GM18861 (cell line): ENCODE data around the gene RPS8.
A peak's percentile ranks its signal among the peaks of the same experiment; 100 is the strongest.
"Not testable (repeated sequence)": the region's sequence is repeated elsewhere in the genome, so short reads cannot be mapped to it uniquely, and the experiment has no call there.

Experiments
- ATAC-seq: cut with Tn5 transposase; IDR thresholded peaks from one replicate; pipeline ENCODE4 v1.9.1; 2021; ENCODE audit not compliant: unreplicated experiment

RPS8 gene

DNA sequence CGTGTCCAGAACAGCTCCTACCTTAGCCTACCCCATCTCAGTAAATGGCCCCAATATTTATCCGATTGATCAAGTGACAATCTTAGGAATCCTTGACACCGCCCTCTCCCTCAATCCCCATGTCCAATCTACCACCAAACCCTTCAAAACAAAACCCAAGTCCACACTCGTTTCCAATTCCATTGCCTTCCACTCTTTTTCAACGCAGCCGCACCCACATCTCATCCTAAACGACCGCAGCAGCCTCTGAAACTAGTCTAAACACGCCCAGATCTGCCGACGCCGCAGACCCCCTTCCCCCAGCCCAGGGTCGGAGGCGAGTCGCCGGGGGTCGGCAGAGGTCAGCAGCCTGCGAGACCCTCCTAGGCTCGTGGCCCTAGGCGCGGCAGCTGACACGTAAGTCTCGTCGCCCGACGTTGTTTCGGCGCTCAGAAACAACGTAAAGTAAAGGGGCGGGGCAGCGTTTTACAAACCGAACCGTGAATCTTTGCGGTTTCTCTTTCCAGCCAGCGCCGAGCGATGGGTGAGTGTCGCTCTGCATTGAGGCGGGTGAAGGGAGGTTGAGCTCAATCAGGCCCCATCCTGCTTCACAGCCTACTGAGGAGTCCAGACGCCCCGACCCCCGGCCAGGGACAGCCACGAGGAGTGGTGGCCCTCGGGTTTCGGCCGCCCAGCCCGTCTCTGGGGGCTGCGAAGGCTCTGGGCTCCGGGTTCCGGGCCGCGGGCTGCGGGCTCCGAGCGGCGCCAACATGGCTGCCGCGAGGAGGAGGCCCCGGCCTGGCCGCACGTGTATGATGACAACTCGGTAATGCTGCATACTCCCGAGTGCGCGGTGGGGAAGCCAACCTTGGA is at the start of gene RPS8:
Gene RPS8, plus strand, starts transcription at position 463 of the 852 bp plus-strand sequence. Its CDS starts 57 bp downstream, at position 520.
- ATAC-seq = peak; percentile 69

DNA sequence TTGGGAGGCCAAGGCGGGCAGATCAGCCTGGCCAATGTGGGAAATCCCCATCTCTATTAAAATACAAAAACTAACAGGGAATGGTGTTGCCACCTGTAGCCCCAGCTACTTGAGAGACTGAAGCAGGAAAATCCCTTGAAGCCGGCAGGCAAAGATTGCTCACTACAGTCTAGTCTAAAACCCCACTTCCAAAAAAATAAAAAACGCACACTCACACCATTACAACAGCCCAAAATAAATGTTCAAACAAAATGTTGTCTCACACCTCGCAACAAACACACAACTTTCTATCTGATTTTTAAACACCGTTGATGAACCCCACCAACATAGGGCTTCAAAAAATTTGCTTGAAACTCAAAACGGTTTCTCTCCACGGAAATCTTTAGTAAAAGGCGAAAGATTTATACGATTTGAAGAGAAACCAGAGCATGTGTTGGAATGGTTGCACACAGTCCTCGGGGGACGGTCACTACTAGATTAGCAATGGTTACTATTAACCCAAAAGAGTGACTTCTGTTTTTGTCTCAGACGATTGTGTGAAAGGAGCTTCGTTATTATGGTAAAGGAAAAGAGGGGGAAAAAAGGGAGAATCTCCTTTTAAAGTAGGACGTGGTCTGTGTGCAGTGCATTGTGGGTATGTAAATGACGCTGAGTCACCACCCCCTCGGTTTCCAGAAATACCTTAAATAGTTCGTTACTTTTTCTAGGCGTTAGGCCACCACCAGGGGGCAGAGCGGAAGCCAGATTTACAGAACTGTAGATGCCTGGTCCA is 44.4 kb upstream of the RPS8 start, which contains the start of gene RNU5D-1:
Gene RNU5D-1, minus strand, starts transcription at position 430 of the 772 bp plus-strand sequence.
- peak; percentile 51 for ATAC-seq

DNA sequence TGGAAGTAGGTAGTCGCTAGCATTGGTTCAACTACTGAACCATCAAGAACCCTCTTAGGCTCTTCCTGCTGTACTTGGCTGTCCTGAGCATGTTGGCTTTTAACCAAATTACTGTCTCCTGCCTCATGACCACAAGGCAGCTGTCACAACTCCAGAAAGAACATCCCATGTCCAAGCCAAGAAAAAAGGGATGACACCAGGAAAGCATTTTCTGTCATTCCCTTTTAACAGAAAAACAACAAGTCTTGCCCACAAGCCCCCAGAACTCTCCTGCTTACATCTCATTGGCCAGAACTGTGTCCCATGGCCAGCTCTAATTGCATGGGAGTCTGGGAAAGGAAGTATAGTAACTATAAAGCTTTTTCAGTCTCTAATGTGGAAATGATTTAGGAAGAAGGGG is 42.0 kb upstream of the RPS8 start:
- ATAC-seq = no peak

DNA sequence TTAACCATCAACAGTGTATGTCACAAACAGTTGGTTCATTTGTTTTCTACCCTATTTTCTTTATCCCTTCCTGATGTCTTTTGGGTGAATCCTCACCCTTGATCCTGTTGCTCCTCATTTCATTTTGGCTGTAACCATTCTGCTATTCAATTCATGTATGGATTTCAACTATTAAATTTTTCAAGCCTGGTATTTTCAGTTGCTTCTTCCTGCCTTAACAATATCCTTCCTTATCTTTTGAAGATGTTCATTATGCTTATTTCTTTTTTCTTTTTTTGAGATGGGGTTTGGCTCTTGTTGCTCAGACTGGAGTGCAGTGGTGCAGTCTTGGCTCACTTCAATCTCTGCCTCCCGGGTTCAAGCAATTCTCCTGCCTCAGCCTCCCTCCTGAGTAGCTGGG is 41.6 kb upstream of the RPS8 start:
- ATAC-seq = no peak

- no peak for ATAC-seq
Observed at GRCh38 chr1:44735992-44736391, 39.3 kb upstream of the RPS8 start.

GRCh38 chr1:44738953-44739306 is 36.4 kb upstream of the RPS8 start:
- ATAC-seq = not testable (repeated sequence)

DNA sequence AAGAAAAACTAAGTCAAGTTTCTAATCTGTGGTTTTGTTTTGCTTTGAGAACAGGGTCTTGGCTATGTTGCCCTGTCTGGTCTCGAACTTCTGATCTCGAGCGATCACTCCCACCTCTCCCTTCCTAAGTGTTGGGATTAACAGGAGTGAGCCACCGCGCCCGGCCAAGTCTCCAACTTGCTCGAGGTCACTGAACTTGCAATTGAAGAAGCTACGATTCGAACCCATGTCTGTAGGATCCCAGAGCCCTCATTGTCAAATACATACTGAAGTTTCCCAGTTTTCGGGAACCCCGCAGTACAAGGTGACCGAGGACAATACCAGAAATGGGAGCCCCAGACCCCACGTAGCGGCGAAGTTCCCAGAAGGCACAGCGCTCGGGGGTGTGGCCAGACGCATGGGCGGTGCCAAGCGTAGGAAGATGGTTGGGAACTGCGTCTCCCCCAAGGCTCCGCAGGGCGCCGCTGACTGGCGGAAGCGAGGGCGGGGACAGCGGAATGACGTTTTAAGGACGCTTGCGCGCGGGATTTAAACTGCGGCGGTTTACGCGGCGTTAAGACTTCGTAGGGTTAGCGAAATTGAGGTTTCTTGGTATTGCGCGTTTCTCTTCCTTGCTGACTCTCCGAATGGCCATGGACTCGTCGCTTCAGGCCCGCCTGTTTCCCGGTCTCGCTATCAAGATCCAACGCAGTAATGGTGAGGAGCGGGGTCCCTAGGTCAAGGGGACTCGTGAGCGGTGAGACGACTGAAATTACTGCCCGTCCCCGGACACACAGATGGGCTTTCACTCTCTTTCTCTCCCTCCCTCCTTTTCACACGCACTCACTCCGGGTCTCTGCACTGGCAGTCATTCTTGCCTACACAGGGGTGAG is 35.8 kb upstream of the RPS8 start, which contains the start of gene KIF2C:
Gene KIF2C, plus strand, starts transcription at position 531 of the 872 bp plus-strand sequence. Its CDS starts 96 bp downstream, at position 627.
- ATAC-seq = peak; percentile 96

GRCh38 chr1:44740179-44740617 is 35.1 kb upstream of the RPS8 start:
- ATAC-seq = no peak

GRCh38 chr1:44743211-44743610 is 32.1 kb upstream of the RPS8 start:
- no peak for ATAC-seq

DNA sequence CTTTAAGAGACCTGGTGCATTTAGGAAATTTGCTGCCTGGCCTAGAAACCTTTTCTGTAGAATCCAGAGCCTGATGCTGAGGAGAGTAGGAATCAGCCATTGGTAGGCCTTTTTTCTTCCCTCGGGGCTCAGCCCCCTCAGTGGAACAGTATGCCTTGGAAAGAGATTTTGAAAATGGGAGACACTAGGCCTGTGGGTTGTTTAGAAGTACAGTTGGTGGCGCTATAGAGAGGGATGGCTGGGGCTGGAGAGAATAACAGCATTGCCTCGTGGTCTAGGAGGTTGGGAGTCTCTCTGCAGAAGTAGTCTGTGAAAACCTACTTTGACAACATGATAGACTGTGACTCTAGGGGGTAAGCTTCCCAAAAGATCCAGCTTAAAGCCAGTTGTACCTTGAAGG is 27.5 kb upstream of the RPS8 start:
- ATAC-seq = no peak

- peak; percentile 64 for ATAC-seq
Observed at GRCh38 chr1:44757420-44757819, 17.9 kb upstream of the RPS8 start.

- ATAC-seq = no peak
Observed at GRCh38 chr1:44759077-44759476, 16.3 kb upstream of the RPS8 start.

DNA sequence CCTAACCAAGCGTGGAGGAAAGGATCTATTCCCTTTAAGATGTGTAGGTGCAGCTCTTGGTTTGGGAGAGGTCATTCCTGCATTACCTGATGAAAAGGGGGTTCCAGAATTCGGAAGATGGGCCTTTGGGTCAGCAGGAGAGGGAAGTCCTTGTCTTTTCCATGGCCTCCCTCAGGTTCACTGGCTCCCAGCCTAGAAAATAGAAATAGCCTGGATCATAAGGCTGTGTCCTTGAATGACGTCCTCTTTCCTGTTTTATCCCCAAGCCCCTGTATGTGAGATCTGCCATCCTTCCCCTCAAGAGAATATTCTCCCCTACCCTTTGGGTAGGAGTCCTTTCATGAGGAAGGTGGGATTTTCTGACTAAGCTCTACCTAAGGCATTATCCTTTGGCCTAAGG is 14.5 kb upstream of the RPS8 start:
- ATAC-seq = no peak

DNA sequence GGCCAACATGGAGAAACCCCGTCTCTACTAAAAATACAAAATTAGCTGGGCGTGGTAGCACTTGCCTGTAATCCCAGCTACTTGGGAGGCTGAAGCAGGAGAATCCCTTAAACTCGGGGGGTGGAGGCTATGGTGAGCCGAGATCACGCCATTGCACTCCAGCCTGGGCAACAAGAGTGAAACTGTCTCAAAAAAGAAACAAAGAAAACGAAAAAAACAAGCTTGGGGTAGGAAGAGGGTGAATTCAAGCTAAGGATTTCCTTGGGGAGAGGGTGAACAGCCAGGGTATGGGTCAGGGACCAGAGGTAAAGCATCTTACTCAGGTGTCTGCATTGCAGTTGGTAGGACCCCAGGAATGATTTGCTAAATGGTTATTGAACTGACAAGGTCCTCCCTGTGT is 8.9 kb upstream of the RPS8 start:
- ATAC-seq = not testable (repeated sequence)

GRCh38 chr1:44775930-44776729 is 790 bp downstream of the RPS8 start:
- ATAC-seq = no peak

DNA sequence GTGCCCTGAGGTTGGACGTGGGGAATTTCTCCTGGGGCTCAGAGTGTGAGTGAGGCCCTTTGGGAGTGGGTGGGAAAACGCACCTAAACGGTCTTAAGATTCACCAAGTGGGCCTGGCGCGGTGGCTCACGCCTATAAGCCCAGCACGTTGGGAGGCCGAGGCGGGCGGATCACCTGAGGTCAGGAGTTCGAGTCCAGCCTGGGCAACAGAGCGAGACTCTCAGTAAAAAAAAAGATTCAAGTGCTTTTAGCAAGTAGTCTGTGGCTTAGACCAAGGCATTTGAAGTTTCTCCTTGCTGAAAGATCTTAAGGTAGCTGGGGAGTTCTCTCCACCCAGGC is 1.4 kb downstream of the RPS8 start:
- no peak for ATAC-seq

DNA sequence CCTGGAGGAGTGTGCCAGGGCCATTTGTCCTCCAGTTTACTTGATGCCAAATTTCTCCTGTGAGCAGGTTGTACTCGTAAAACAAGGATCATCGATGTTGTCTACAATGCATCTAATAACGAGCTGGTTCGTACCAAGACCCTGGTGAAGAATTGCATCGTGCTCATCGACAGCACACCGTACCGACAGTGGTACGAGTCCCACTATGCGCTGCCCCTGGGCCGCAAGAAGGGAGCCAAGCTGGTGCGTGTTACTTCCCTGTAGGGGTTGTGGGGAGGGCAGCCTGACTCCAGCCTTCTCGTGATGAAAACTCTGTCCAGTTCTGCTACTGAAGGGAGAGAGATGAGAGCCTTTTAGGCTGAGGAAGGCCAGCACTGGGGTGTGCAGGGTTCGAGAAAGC is 2.2 kb downstream of the RPS8 start:
- ATAC-seq = no peak

DNA sequence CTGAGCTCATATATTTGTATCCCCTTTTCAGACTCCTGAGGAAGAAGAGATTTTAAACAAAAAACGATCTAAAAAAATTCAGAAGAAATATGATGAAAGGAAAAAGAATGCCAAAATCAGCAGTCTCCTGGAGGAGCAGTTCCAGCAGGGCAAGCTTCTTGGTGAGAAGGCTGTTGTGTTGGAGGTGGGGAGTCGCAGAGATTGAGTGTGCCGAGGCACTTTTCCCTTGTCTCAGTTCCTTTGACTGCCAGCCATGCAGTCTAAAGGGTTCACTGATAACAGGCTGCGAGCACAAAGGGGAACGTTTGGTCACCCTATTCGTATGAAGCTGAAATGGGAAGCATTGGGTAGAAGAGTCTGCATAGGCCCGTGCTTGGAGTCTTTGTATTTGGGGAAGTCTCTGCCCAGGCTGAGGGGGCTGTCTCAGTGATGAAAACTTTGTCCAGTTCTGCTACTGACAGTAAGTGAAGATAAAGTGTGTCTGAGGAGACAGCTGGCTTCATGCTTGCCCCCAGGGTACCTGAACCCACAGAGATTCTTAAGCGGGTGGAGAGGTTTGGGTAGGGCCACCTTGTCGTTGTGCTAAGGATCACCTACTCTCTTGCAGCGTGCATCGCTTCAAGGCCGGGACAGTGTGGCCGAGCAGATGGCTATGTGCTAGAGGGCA is 2.8 kb downstream of the RPS8 start:
- no peak for ATAC-seq

DNA sequence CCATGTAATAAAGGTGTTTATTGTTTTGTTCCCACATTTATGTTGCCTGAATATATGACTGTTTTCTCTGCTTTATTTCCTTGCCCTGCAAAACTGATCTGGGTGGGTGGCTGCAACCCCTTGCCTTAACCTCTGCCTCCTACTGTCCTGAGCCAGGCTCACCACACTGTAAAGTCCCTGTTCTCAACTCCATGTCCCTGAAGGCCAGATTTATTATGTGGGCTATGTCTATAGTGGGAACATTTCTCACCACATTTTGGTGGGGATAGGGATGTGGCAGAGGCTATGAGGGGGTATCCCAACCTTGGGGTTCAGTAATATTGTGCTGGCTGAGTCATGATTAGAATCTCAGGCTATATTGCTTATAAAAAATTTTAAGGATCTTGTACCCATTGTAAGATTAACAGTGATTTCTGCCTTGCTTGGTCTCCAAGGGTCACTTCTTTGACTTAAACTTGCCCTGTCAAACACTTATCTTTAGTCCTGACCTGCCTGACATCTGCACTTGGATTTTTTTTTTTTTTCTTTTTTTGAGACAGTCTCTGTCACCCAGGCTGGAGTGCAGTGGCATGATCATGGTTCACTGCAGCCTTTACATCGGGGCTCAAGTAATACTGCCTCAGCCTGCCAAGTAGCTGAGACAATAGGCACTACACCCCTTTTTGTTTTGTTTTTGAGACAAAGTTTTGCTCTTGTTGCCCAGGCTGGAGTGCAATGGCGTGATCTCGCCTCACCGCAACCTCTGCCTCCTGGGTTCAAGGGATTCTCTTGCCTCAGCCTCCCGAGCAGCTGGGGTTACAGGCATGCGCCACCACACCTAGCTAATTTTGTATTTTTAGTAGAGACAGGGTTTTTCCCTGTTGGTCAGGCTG is 3.6 kb downstream of the RPS8 start:
- ATAC-seq = no peak
